ENCODE results near the gene AP1G1. TPM values are rescaled to one million over a fixed set of nuclear protein-coding genes. Genes with fewer than 3 reads are reported as not detected.

Gene AP1G1
- 40.2 and 44.9 TPM in 2 replicates for total RNA-seq

GRCh38 chr16:71808593-71809459, at the start of gene AP1G1:
TSS of gene AP1G1 (minus strand) at chr16:71808834. CDS start at chr16:71789479, 19,355 bp downstream.

GRCh38 chr16:71845639-71846430, 37.2 kb upstream of the AP1G1 start, which contains the start of gene ATXN1L:
TSS of gene ATXN1L (plus strand) at chr16:71845976. CDS start at chr16:71849741, 3,765 bp downstream.

GRCh38 chr16:71724320-71724751, 84.3 kb downstream of the AP1G1 start, which contains the start of gene PHLPP2:
TSS of gene PHLPP2 (minus strand) at chr16:71724701. CDS start at chr16:71714795, 9,906 bp downstream.

Other genes with a start within 250 kb of the AP1G1 start
- gene TAT, start 231.7 kb downstream of the AP1G1 start, total RNA-seq: not detected in 2 replicates
- not detected in 2 replicates for gene MARVELD3, start 182.7 kb downstream of the AP1G1 start, total RNA-seq
- 3.5 and 4.2 TPM in 2 replicates for gene PHLPP2, start 84.1 kb downstream of the AP1G1 start, total RNA-seq
- gene ATXN1L, start 37.1 kb upstream of the AP1G1 start, total RNA-seq: 4.7 and 5.5 TPM in 2 replicates
- gene ZNF821, start 75.3 kb upstream of the AP1G1 start, total RNA-seq: 2.1 and 3.4 TPM in 2 replicates
- 77.2 and 84.2 TPM in 2 replicates for gene IST1, start 86.7 kb upstream of the AP1G1 start, total RNA-seq
- gene PKD1L3, start 191.6 kb upstream of the AP1G1 start, total RNA-seq: not detected in 2 replicates
- gene DHODH, start 199.9 kb upstream of the AP1G1 start, total RNA-seq: 6.2 and 7.2 TPM in 2 replicates
- gene HP, start 245.7 kb upstream of the AP1G1 start, total RNA-seq: not detected in 2 replicates

Measured in bronchus fibroblast of lung (primary cell).